Ureter (tissue), 1 donor: ENCODE measurements around the gene ARSB. TPM values are rescaled to one million over a fixed set of nuclear protein-coding genes. Genes with fewer than 3 reads are reported as not detected.

Experiments used
- DNase-seq: peaks from one replicate; pipeline ENCODE4 v3.0.0-alpha.2; 2020; ENCODE audit warnings: low spot score
- total RNA-seq: library from RNA; stranded (reverse); gene quantifications from one replicate; pipeline ENCODE4 v1.2.4, GENCODE V29; 2023
- donor health status: DM: yes; HTN: yes; CAD: no.

ARSB gene
- total RNA-seq, result 9.9 TPM

- DNase-seq, result peak; percentile 59
Observed at GRCh38 chr5:78985116-78985724, at the start of gene ARSB. ARSB (minus strand) TSS chr5:78985310; CDS start chr5:78985248, 62 bp downstream.

- no peak for DNase-seq
Observed at GRCh38 chr5:79032782-79033181, 47.7 kb upstream of the ARSB start.

- DNase-seq, result no peak
Observed at GRCh38 chr5:79032031-79032695, 47.1 kb upstream of the ARSB start.

GRCh38 chr5:79031485-79031867, 46.4 kb upstream of the ARSB start:
- DNase-seq, result no peak

- DNase-seq, result no peak
Observed at GRCh38 chr5:79030663-79031484, 45.8 kb upstream of the ARSB start.

GRCh38 chr5:79025054-79025472, 40.0 kb upstream of the ARSB start:
- peak; percentile 66 for DNase-seq

GRCh38 chr5:79023947-79024346, 38.8 kb upstream of the ARSB start:
- no peak for DNase-seq

- DNase-seq, result no peak
Observed at GRCh38 chr5:79023348-79023747, 38.2 kb upstream of the ARSB start.

GRCh38 chr5:79022771-79023170, 37.7 kb upstream of the ARSB start:
- no peak for DNase-seq

- no peak for DNase-seq
Observed at GRCh38 chr5:79021753-79022152, 36.6 kb upstream of the ARSB start.

GRCh38 chr5:79020861-79021561, 35.9 kb upstream of the ARSB start:
- peak; percentile 67 for DNase-seq

- no peak for DNase-seq
Observed at GRCh38 chr5:79014631-79015030, 29.5 kb upstream of the ARSB start.

GRCh38 chr5:79011869-79012268, 26.8 kb upstream of the ARSB start:
- no peak for DNase-seq

- no peak for DNase-seq
Observed at GRCh38 chr5:79011219-79011836, 26.2 kb upstream of the ARSB start.

GRCh38 chr5:79008362-79008761, 23.3 kb upstream of the ARSB start:
- DNase-seq, result no peak

GRCh38 chr5:79007872-79008271, 22.8 kb upstream of the ARSB start:
- DNase-seq, result no peak

- no peak for DNase-seq
Observed at GRCh38 chr5:79005936-79006631, 21.0 kb upstream of the ARSB start.

GRCh38 chr5:79005151-79005550, 20.0 kb upstream of the ARSB start:
- DNase-seq, result no peak

- no peak for DNase-seq
Observed at GRCh38 chr5:79002374-79002773, 17.3 kb upstream of the ARSB start.

GRCh38 chr5:79001471-79001870, 16.4 kb upstream of the ARSB start:
- no peak for DNase-seq

GRCh38 chr5:78997090-78997489, 12.0 kb upstream of the ARSB start:
- no peak for DNase-seq
